GM19193 (cell line): Measurements from ENCODE around the gene SLC6A18.

Source experiments
- POLR2A ChIP-seq: IDR thresholded peaks from 4 replicates; pipeline ENCODE4 v1.6.1; 2011; ENCODE audit not compliant: insufficient read depth, insufficient read length; ENCODE audit errors: extremely low read depth

Gene SLC6A18

DNA sequence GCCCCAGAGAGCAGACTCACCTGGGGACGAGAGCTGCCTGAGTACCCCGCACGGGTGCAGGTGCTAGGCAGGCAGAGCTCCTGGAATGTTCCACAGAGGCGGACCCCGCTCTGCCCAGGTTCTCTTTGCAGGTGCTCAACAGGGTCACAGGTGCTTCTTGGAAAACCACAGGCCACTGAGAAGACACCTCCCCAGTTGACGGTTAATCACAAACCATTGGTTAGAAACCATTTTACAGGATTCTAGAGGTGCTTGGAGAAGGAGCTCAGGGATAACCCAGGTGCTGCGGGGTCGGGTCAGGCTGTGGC is 41.1 kb upstream of the SLC6A18 start:
- TF ChIP-seq POLR2A: no peak

DNA sequence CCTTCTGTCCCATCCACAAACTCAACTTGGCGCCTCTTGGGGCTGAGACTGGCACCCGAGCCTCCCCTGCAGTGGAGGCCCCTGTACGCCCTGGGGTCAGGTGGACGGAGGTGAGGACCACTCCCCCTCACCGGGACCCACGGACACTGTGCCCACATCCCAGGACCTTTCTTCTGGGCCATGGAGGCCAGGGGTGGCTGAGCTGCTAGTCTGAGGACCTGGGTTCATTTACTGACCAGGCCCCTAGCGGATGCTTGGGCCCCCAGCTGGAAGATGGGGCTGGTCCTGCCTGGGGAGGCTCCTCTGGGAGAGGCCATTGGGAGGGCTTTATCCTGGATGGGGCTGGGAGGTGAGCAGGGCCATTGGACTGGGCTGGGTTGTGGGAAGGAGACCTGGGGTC is 40.7 kb upstream of the SLC6A18 start:
- no peak for TF ChIP-seq POLR2A

- TF ChIP-seq POLR2A: no peak
Measured at GRCh38 chr5:1185038-1185627, 40.0 kb upstream of the SLC6A18 start.

- no peak for TF ChIP-seq POLR2A
Measured at GRCh38 chr5:1185629-1186350, 39.4 kb upstream of the SLC6A18 start.

GRCh38 chr5:1186351-1187233 is 38.6 kb upstream of the SLC6A18 start:
- TF ChIP-seq POLR2A: no peak

GRCh38 chr5:1187234-1187949 is 37.8 kb upstream of the SLC6A18 start:
- TF ChIP-seq POLR2A: no peak

DNA sequence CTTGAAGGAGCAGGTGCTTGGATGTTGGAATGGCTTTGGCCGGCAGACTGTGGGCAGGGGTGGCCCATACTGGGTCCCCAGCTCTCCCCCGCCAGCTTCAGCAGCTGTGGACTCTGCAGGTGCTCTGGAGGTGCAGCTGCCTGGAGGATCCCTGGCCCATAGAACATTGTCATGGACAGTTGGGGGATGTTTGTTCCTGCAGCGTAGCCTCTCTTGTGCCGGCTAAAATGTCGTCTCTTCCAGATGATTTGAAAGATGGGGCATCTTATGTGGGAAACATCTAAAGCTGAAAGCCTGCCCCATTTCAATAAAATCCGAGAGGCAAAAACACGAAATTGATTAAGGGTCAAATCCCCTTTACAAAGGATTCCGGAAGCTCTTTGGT is 37.2 kb upstream of the SLC6A18 start:
- TF ChIP-seq POLR2A: no peak

GRCh38 chr5:1188464-1188863 is 36.7 kb upstream of the SLC6A18 start:
- TF ChIP-seq POLR2A: no peak

DNA sequence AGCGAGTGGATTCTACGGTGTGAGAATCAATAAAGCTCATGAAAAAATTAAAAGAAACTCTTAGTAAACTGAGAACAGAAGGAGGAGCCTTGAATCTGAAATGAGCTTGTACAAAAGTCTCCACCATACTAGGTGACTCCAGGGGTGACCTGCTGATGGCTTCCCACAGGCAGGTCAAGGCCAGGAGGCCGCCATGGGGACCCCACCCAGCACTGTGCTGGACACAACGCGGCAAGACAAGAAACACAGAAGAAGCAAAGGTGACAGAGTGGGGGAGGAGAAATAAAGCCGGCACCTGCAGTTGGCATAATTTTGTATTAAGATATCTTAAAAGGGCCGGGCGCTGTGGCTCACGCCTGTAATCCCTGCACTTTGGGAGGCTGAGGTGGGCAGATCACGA is 35.9 kb upstream of the SLC6A18 start:
- TF ChIP-seq POLR2A: no peak

- TF ChIP-seq POLR2A: no peak
Measured at GRCh38 chr5:1190278-1190677, 34.9 kb upstream of the SLC6A18 start.

DNA sequence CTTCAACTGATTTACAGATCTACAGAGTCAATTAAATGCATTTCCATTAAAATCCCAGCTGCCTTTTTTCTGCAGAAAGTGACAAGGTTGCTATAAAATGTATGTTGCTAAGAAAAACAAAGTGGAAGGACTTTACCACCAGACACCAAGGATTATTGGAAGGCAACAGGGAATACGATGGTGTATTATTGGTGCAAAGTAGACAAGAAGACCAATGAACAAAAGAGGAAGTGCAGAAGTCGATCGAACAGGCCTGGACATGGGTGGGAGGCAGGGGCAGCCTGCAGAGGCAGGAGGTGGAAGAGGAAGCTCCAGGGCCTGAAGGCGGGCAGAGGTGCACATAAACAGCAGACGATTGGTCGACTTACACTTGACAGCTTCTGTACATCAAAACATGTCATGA is 34.3 kb upstream of the SLC6A18 start:
- TF ChIP-seq POLR2A: no peak

DNA sequence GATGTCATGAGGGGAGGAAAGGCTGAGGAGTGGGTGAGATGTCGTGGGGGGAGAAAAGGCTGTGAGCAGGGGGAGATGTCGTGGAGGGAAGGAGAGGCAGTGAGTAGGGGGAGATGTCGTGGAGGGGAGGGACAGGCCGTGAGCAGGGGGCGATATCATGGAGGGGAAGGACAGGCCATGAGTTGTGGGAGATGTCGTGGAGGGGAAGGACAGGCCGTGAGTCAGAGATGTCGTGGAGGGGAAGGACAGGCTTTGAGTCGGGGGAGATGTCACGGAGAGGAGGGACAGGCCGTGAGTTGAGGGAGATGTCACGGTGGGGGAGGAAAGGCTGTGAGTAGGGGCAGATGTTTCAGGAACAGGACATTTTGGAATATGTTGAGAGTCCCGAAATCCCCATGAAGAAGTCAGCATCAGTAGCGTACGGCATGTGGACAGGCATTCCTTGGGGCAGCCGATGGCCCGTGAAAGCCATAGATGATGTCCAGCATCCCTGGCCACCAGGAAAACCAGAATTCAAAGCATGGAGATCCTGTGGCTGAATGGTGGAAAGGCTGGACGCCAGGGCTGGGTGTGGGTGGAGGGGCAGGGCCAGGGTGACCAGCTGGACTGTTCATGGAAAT is 32.1 kb upstream of the SLC6A18 start:
- TF ChIP-seq POLR2A: no peak

GRCh38 chr5:1193591-1193985 is 31.6 kb upstream of the SLC6A18 start:
- no peak for TF ChIP-seq POLR2A

- TF ChIP-seq POLR2A: no peak
Measured at GRCh38 chr5:1194378-1194777, 30.8 kb upstream of the SLC6A18 start.

DNA sequence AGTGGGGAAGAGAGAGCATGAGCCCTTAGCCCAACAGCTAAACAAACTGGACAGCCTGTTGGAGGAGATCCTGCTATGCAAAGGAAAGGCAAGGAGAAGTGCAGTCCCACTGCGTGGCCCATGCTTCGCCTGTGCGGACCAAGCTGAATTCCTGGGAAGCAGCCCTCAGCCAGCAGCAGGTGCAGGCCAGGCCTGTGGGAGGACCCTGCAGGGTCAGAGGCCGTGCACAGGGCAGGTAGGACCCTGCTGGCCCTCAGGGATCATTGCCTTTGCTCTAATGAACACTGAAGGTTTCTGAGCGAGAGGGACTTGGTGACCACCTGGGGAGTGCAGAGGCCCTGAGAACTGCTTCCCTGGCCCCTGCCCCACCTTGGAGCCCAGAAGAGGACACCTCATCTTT is 29.7 kb upstream of the SLC6A18 start:
- TF ChIP-seq POLR2A: no peak

DNA sequence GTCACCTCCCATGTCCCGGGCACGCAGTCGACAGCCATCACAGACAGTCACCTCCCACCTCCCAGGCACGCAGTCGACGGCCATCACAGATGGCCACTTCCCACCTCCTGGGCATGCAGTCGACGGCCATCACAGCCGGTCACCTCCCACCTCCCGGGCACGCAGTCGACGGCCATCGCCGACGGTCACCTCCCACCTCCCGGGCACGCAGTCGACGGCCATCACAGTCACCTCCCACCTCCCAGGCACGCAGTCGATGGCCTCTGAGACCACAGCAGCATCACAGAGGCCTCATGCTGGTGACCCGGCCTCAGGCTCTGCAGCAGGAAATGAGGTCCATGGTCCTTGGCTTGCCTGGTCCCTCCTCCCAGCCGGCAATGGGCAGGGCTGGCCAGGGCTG is 29.3 kb upstream of the SLC6A18 start:
- no peak for TF ChIP-seq POLR2A

- no peak for TF ChIP-seq POLR2A
Measured at GRCh38 chr5:1196562-1196961, 28.6 kb upstream of the SLC6A18 start.
